ENCODE measurements around the gene CKMT2.

The CKMT2 gene

GRCh38 chr5:81302596-81302995 lies 69.5 kb downstream of the CKMT2 start:
- FAIRE-seq: no peak
- DNase-seq (ENCODE audit: insufficient read length, low spot score): no peak

- DNase-seq (ENCODE audit: insufficient read length, low spot score) (no peak), FAIRE-seq (no peak)
Observed at GRCh38 chr5:81303563-81303962, 70.4 kb downstream of the CKMT2 start.

GRCh38 chr5:81305785-81306184 lies 72.7 kb downstream of the CKMT2 start:
- no peak for DNase-seq (ENCODE audit: insufficient read length, low spot score)

GRCh38 chr5:81308836-81309235 lies 75.7 kb downstream of the CKMT2 start:
- DNase-seq (ENCODE audit: insufficient read length, low spot score) (no peak), FAIRE-seq (no peak)

More at GRCh38 chr5:81305785-81306184, 72.7 kb downstream of the CKMT2 start:
- FAIRE-seq: no peak

GRCh38 chr5:81310402-81311063 lies 77.4 kb downstream of the CKMT2 start:
- FAIRE-seq: no peak
- DNase-seq (ENCODE audit: insufficient read length, low spot score): no peak

GRCh38 chr5:81313278-81313677 lies 80.2 kb downstream of the CKMT2 start:
- FAIRE-seq (no peak), DNase-seq (ENCODE audit: insufficient read length, low spot score) (no peak)

- DNase-seq (ENCODE audit: insufficient read length, low spot score) (no peak), FAIRE-seq (no peak)
Observed at GRCh38 chr5:81313686-81314085, 80.6 kb downstream of the CKMT2 start.

GRCh38 chr5:81314581-81314980 lies 81.5 kb downstream of the CKMT2 start:
- FAIRE-seq: no peak

GRCh38 chr5:81315336-81315735 lies 82.2 kb downstream of the CKMT2 start:
- DNase-seq (ENCODE audit: insufficient read length, low spot score): no peak
- no peak for FAIRE-seq

More at GRCh38 chr5:81314581-81314980, 81.5 kb downstream of the CKMT2 start:
- DNase-seq (ENCODE audit: insufficient read length, low spot score): no peak

- no peak for DNase-seq (ENCODE audit: insufficient read length, low spot score)
- no peak for FAIRE-seq
Observed at GRCh38 chr5:81315830-81316229, 82.7 kb downstream of the CKMT2 start.

Data from GM19239 (cell line).